IPS-NIHi7 (cell line): ENCODE measurements around the gene TLCD3B.

Source experiments
- DNase-seq: peaks from one replicate; pipeline ENCODE4 v3.0.0; 2012; ENCODE audit warnings: mixed read lengths; ENCODE audit errors: extremely low spot score

TLCD3B gene

DNA sequence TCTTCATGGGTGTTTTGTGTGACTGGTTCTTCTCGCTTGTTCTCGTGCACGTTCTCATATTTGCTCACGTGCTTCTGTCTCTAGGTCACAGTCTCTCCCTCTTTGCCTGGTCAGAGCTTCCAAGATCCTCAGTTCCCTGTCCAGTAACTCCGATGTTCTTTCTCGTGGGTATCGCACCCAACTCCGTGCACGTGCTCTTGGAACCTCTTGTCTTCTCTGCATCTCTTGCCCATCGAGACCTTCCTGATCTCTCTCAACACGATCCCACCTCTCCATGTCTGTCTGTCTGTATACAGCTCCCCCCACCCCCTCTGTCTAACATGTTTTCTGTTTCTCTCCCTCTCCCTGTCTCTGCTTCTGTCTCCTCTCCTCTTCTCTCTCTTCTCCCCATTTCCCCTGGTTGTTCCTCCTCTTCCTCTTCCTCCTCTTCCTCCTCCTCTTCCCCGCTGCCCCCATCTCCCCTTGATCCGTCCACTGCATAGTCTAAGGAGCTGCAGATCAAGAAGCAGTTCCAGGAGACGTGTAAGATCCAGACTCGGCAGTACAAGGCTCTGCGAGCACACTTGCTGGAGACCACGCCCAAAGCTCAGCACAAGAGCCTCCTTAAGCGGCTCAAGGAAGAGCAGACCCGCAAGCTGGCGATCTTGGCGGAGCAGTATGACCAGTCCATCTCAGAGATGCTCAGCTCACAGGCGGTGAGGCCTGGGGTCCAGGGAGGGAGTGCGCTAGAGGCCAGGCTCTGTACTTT, 41.8 kb downstream of the TLCD3B start:
- DNase-seq: no peak

DNA sequence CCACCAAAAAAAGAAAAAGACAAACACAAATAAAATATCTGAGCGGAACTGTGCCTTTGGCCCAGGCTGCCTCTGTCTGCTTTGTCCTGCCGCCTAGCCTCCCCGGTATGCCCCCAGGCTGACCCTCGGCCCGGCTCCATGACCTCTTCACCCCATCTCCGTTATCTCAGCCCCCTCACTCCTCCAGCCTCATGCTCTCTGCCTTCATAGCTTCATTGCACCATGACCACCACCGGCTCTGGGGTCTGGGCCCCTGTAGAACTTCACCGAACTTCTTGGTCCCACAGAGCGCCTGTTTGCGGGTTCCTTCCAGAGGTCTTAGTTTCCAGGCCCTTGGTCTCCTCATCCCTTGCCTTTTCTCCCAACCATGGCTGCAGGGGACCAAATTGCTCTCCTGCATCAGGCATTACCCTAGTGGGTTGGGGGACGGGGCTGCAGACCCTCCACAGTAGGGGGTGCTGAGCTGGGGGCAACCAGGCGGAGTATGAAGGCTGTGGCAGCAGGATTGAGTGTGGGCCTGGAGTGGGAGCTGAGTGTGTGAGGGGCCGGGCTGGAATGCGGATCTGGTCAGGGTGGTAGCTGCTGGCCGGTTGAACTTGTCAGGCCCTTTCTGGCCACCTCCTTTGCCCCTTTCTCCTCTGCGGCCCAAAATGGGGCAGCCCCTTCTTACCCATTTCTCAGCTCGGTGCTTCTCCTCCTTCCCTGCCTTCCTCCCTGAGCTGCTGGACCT, 42.6 kb downstream of the TLCD3B start:
- DNase-seq: no peak

DNA sequence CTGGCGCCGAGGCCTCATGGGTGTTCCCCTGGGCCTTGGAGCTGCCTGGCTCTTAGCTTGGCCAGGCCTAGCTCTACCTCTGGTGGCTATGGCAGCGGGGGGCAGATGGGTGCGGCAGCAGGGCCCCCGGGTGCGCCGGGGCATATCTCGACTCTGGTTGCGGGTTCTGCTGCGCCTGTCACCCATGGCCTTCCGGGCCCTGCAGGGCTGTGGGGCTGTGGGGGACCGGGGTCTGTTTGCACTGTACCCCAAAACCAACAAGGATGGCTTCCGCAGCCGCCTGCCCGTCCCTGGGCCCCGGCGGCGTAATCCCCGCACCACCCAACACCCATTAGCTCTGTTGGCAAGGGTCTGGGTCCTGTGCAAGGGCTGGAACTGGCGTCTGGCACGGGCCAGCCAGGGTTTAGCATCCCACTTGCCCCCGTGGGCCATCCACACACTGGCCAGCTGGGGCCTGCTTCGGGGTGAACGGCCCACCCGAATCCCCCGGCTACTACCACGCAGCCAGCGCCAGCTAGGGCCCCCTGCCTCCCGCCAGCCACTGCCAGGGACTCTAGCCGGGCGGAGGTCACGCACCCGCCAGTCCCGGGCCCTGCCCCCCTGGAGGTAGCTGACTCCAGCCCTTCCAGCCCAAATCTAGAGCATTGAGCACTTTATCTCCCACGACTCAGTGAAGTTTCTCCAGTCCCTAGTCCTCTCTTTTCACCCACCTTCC, 43.5 kb downstream of the TLCD3B start:
- no peak for DNase-seq

DNA sequence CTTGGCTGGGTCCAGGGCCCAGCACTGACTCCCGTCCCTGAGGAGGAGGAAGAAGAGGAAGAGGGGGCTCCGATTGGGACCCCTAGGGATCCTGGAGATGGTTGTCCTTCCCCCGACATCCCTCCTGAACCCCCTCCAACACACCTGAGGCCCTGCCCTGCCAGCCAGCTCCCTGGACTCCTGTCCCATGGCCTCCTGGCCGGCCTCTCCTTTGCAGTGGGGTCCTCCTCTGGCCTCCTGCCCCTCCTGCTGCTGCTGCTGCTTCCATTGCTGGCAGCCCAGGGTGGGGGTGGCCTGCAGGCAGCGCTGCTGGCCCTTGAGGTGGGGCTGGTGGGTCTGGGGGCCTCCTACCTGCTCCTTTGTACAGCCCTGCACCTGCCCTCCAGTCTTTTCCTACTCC, 44.1 kb downstream of the TLCD3B start:
- no peak for DNase-seq

DNA sequence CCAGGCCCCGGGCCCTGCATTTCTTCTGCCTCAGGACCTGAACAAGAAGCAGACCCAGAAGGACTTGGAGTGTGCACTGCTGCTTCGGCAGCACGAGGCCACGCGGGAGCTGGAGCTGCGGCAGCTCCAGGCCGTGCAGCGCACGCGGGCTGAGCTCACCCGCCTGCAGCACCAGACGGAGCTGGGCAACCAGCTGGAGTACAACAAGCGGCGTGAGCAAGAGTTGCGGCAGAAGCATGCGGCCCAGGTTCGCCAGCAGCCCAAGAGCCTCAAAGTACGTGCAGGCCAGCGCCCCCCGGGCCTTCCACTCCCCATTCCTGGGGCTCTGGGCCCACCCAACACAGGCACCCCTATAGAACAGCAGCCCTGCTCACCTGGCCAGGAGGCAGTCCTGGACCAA, 44.8 kb downstream of the TLCD3B start:
- DNase-seq: no peak

DNA sequence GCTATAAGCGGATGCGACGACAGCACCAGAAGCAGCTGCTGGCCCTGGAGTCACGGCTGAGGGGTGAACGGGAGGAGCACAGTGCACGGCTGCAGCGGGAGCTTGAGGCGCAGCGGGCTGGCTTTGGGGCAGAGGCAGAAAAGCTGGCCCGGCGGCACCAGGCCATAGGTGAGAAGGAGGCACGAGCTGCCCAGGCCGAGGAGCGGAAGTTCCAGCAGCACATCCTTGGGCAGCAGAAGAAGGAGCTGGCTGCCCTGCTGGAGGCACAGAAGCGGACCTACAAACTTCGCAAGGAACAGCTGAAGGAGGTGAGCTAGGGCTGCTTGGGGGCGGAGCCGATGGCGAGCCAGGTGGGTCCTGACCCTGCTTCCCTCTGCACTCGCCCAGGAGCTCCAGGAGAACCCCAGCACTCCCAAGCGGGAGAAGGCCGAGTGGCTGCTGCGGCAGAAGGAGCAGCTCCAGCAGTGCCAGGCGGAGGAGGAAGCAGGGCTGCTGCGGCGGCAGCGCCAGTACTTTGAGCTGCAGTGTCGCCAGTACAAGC, 45.7 kb downstream of the TLCD3B start:
- no peak for DNase-seq

DNA sequence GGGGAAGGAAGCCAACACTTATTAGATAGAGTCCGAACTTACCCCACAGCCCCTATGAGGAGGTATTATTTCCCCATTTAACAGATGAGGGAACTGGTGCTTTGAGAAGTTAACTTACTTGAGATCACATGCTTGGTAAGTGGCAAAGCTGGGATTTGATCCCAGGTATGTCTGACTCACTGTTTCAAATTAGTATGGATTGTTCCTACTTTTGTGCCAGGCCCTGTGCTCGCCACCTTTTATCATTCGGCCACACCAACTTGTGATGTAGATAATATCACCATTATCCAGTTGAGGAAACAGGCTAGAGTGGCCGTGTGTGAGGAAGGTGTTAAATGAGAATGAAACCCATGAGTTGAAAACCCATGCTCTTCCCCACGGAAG, 46.3 kb downstream of the TLCD3B start:
- no peak for DNase-seq

DNA sequence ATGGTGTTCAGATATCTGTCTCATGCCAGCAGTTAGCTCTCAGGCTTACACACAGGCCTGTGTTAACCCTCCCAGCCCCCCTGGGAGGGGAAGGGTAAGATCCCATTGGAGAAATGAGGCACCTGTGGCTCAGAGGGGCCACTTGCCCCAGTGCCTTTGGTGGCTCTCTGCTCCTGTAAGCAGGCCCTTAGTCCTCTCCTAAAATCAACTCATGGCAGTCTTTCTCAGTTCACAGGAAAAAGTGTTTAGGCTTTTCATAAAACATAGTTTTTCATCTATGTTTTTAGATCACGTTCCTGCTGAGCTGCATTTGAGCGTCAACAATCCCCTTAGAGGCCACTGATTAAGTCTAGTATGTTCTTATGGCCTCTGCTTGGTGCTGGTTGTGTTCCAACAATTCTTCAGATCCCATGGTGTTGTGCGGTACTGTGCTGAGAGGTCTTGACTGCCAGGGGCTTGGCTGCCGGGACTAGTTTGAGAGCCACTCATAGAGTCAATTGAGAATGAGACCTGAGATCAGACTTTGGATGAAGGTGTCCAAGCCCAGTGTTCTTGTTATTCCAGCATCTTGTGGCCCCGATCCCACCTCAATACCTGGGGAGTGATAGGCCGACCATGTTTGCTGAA, 46.8 kb downstream of the TLCD3B start:
- DNase-seq: no peak

DNA sequence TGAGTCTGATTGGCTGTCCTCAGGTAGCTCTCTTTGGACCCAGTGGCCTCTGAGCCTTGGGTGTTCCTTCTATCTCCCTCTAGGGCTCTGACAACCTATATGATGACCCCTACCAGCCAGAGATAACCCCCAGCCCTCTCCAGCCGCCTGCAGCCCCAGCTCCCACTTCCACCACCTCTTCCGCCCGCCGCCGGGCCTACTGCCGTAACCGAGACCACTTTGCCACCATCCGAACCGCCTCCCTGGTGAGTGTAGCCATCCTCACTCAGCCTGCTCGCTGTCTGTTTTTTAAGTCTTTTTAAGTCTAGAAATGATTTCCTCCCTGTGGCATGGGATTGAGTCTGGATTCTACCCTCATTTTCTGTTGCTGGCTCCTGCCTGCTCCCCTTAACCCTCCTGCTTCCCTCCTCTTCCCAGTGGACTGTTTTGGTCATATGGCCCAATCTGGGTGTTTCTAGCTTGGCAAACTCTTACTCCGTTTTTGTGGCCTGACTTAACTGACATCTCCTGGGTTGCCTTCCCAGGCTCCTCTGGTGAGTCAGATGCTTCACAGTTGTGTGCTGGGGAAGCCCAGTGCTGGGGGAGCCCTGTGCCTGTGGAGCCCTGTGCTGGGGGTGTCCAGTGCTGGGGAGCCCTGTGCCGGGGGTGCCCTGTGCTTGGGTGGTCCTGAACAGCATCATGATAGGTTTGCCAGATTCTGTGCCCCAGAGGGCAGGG, 47.5 kb downstream of the TLCD3B start:
- DNase-seq: no peak

DNA sequence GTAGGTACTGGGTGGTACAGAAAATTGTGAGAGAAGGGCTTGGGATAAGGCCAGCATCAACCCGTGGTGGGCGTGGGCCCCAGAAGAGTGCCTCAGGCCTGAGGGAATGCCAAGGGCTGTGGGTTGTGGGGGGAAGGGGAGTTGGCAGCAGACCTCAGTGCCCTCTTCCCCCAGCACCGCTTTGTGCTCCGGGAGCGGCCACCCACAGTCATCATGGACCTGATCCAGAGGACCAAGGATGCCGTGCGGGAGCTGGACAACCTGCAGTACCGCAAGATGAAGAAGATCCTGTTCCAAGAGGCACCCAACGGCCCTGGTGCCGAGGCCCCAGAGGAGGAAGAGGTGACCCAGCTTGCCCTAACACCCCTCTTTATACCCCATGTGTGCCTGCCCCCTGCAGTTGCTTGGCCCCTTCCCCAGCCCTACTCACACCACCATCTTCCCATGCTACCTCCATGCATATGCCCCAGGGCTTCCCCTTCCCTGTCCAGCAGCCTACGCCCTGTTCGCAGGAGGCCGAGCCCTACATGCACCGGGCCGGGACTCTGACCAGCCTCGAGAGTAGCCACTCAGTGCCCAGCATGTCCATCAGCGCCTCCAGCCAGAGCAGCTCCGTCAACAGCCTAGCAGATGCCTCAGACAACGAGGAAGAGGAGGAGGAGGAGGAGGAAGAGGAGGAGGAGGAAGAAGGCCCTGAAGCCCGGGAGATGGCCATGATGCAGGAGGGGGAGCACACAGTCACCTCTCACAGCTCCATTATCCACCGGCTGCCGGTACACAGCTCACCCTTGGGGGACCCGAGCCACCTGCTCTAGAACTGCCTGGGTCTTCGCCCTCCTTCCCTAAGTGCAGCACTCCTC, 48.3 kb downstream of the TLCD3B start:
- DNase-seq: no peak

DNA sequence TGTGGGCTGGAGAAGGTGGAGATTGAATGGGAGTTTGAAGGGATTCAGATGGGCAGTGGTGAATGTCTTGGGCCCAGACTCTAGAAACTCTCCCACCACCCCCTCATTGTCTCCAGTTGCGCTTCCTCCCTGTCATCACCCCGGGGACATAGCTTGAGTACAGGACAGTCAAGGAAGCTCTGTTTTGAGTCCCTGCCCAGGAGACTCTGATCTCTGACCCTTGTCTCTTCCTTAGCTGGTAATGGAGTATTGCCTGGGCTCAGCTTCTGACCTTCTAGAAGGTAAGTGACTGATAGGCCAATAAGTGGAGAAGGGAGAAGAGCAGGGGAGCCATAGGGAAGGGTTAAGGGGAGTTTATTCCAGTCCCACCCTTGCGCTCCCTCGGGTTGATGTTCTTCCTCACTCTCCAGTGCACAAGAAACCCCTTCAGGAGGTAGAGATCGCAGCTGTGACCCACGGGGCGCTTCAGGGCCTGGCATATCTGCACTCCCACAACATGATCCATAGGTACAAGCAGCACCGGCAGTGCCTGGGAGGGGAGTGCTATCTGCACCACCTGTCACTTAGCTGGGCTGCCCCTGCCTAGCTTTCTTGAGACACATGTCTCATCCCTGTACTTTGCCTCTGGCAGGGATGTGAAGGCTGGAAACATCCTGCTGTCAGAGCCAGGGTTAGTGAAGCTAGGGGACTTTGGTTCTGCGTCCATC, 52.4 kb downstream of the TLCD3B start:
- no peak for DNase-seq

DNA sequence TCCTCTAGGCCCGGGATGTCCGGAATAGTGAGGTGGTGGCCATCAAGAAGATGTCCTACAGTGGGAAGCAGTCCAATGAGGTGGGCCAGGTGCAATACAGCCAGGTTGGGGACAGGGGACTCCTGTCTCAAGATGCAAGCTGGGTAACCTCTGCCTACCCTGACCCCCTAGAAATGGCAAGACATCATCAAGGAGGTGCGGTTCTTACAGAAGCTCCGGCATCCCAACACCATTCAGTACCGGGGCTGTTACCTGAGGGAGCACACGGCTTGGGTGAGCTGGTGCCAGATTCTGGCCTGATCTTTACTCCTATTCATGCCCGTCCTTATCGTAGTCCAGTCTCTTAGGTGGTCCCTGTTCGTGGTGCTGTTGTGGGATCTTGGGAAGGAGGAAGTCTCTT, 53.0 kb downstream of the TLCD3B start:
- no peak for DNase-seq

DNA sequence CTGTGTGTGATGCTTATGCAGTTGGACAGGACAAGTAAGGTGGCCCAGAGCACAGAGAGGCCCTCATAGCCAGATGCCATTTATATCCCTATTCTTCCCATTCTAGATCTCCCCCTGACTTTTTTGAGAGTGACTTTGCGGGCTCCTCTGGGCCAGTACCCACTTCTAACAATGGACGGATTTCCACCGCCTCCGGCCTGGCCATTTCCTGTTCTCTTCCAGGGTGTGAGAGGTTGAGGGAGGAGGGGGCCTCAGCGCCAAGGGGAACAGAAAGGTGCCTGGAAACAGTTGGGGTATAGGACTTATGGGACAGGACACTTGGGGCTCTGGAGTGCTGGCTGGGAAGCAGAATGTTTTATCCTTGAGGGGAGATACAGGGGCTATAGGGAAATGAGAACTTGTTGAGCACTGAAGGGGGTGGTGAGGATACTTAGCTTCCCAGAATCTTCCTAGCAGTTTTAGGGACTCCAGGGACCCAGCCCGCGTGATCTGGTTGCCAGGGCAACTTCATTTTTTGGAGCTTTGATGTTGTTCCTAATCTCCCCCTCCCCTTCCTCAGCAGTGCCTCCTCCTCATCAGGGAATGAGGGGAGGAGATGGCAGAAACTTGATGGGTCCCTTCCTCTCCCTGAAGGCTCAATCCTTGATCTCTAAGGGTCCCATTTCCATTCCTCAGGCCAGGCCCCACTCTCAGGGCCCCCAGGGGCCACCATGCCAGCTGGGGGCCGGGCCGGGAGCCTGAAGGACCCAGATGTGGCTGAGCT, 53.8 kb downstream of the TLCD3B start:
- DNase-seq: no peak

DNA sequence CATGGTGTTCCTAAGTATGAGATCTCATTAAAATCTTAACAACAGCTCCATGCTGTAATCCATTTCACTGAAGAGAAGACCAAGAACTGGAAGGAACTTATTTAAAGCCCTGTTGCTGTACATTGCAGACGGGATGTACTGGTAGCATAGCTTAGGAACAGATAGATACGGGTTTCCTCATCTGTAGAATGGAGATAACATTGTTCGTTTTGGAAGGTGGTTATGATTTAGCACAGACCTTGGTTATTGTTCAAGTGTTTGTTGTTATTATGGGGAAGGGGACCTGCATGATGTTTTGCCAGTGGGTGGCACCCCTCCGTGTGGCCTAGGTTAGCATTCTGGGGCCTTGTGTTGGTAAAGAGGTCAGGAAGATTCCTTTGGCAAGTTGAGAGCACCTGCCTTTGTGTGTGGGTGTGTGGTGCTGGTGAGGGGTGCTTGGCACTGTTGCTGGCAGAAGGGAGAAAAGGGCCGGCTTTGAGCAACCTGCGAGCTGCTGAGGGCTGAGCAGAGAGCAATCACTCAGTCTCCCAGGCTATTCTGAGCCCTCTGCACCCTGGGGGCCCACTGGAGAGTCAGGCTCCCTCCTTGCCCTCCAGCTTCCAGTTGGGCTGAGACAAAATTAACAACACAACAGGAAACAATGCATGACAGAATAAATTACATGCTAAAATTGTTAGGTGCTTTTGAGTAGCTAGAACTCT, 55.1 kb downstream of the TLCD3B start:
- no peak for DNase-seq

DNA sequence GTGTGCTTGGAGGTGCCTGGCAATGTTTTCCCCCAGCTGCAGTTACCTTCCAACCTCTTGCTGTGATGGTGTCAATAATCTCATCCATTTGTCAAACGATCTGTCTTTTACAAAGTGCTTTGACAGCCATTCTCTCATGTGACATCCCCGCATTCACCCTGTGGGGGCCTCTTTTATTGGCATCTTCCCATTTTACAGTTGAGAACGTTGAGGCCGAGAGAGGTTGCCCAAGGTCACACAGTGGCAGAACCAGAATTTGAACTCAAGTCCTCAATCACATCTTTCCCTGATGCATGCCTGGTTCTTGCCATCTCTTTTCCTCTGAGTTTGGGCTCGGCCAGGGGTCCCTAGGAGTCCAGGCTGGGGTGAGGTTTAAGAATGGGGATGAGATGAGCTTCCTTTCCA, 55.9 kb downstream of the TLCD3B start:
- DNase-seq: no peak
